ENCODE measurements around the gene TNNC1. TPM values are rescaled to one million over a fixed set of nuclear protein-coding genes. Genes with fewer than 3 reads are reported as not detected.

The TNNC1 gene
- total RNA-seq, 1 donor from 2014 or later = 0.58 TPM

- no peak overlapping the region for H3K4me3 ChIP-seq (ENCODE audit: low read depth, low read length)
- TF ChIP-seq, protein P1, sequence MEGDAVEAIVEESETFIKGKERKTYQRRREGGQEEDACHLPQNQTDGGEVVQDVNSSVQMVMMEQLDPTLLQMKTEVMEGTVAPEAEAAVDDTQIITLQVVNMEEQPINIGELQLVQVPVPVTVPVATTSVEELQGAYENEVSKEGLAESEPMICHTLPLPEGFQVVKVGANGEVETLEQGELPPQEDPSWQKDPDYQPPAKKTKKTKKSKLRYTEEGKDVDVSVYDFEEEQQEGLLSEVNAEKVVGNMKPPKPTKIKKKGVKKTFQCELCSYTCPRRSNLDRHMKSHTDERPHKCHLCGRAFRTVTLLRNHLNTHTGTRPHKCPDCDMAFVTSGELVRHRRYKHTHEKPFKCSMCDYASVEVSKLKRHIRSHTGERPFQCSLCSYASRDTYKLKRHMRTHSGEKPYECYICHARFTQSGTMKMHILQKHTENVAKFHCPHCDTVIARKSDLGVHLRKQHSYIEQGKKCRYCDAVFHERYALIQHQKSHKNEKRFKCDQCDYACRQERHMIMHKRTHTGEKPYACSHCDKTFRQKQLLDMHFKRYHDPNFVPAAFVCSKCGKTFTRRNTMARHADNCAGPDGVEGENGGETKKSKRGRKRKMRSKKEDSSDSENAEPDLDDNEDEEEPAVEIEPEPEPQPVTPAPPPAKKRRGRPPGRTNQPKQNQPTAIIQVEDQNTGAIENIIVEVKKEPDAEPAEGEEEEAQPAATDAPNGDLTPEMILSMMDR (conservative IDR thresholded peaks at IDR 0.05; ENCODE audit: low read depth, low read length) = no peak
- DNase-seq (ENCODE audit: low read depth) = no peak
Observed at GRCh38 chr3:52468336-52468735, 14.5 kb upstream of the TNNC1 start.

GRCh38 chr3:52463416-52463815, 9.6 kb upstream of the TNNC1 start:
- no peak for DNase-seq (ENCODE audit: low read depth)
- TF ChIP-seq, protein P1 (conservative IDR thresholded peaks at IDR 0.05; ENCODE audit: low read depth, low read length) = no peak
- no peak overlapping the region for H3K4me3 ChIP-seq (ENCODE audit: low read depth, low read length)

- TF ChIP-seq, protein P1 (conservative IDR thresholded peaks at IDR 0.05; ENCODE audit: low read depth, low read length) = no peak
- DNase-seq (ENCODE audit: low read depth) = no peak
- no peak overlapping the region for H3K4me3 ChIP-seq (ENCODE audit: low read depth, low read length)
Observed at GRCh38 chr3:52461874-52462273, 8.0 kb upstream of the TNNC1 start.

- DNase-seq (ENCODE audit: low read depth) = no peak
Observed at GRCh38 chr3:52458770-52459545, 5.1 kb upstream of the TNNC1 start.

GRCh38 chr3:52458031-52458760, 4.4 kb upstream of the TNNC1 start:
- no peak for DNase-seq (ENCODE audit: low read depth)
- no peak overlapping the region for H3K4me3 ChIP-seq (ENCODE audit: low read depth, low read length)
- TF ChIP-seq, protein P1 (conservative IDR thresholded peaks at IDR 0.05; ENCODE audit: low read depth, low read length) = no peak

More at GRCh38 chr3:52458770-52459545, 5.1 kb upstream of the TNNC1 start:
- TF ChIP-seq, protein P1 (conservative IDR thresholded peaks at IDR 0.05; ENCODE audit: low read depth, low read length) = no peak
- H3K4me3 ChIP-seq (ENCODE audit: low read depth, low read length) = no peak overlapping the region

GRCh38 chr3:52456800-52457183, 3.0 kb upstream of the TNNC1 start:
- no peak for DNase-seq (ENCODE audit: low read depth)
- peak overlapping the region; percentile 78 for H3K4me3 ChIP-seq (ENCODE audit: low read depth, low read length)
- TF ChIP-seq, protein P1 (conservative IDR thresholded peaks at IDR 0.05; ENCODE audit: low read depth, low read length) = no peak

All from epithelial cell of proximal tubule (primary cell).